ENCODE data around the gene DCAF11. TPM values are rescaled to one million over a fixed set of nuclear protein-coding genes. Genes with fewer than 3 reads are reported as not detected.

The DCAF11 gene
- polyA plus RNA-seq, 1 experiment, result 29.7 TPM

DNA sequence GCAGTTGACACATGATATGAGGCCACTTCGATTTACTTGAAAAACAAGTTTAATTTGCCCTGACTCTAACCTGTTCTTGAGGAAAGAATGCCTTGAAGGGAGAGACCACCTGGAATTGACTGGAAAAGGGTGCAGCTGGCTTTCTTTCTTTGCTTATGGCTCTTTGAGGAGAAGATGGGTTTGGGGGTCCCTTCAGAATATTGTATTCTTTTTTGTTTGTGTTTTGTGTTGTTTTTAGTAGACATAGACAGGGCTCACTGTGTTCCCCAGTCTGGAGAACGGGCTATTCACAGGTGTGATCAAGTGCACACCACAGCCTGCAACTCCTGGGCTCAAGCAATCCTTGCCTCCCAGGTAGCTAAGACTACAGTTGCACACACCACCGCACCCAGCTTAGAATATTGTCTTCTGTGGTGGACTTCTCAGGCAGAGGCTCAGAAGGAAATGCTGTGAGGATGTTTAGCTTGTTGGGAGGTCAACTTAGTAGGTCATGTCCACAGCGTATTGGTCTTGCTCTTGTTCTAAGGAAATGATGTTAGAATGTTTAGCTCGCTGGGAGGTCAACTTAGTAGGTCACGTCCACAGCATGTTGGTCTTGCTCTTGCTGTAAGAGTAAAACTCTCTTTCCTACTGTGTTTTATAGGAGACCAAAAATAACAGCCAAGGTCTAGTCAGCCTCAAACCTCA lies 1.7 kb downstream of the DCAF11 start:
- Histone ChIP-seq H3K27me3 (ENCODE audit: control insufficient read depth, insufficient read depth, low read length) (no peaks in the 10 kb centered on the region), H3K9me3 (ENCODE audit: control insufficient read depth, insufficient read depth, low read length) (no peaks in the 10 kb centered on the region), H3K27ac (ENCODE audit: low read depth, low read length) (no peak overlapping the region), H3K4me3 (ENCODE audit: low read depth, low read length) (no peak overlapping the region)
- ChIA-PET CTCF (interaction anchor here (1.2 to 1.4 kb wide), 2 partner anchors 45 to 180 kb away, joined by 3 to 5 read pairs; partner anchors contain the start of gene IRF9), POLR2A (no interaction called here)
- no peak for TF ChIP-seq CTCF (IDR thresholded peaks at IDR 0.05; ENCODE audit: low read depth, low read length)
- DNase-seq (ENCODE audit: low read depth, low spot score), result no peak

DNA sequence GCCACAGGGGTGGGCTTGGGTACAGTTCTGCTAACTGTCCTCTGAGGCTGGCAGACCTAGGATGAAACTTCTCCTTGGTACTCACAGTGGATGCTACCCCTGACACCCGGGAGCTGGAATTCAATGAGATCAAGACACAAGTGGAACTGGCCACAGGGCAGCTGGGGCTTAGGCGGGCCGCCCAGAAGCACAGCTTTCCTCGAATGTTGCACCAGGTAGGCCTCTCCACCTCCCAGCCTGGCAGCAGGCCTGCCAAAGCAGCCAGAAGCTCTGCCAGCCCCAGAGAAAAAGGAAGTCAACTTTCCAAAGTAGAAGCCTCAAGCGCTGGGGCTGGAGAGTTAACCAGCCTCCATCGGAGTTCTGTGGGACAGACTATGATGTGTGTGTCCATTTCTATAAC lies 2.6 kb downstream of the DCAF11 start:
- POLR2A ChIA-PET, result no interaction called here
- CTCF ChIA-PET, result interaction anchor here (2.0 kb wide), 1 partner anchor 9 kb away, joined by 9 read pairs; no protein-coding TSS in a partner anchor
- no peaks in the 10 kb centered on the region for H3K27me3 ChIP-seq (ENCODE audit: control insufficient read depth, insufficient read depth, low read length)
- H3K27ac ChIP-seq (ENCODE audit: low read depth, low read length), result no peak overlapping the region
- no peaks in the 10 kb centered on the region for H3K9me3 ChIP-seq (ENCODE audit: control insufficient read depth, insufficient read depth, low read length)
- TF ChIP-seq CTCF (IDR thresholded peaks at IDR 0.05; ENCODE audit: low read depth, low read length), result no peak
- no peak overlapping the region for H3K4me3 ChIP-seq (ENCODE audit: low read depth, low read length)
- no peak for DNase-seq (ENCODE audit: low read depth, low spot score)

GRCh38 chr14:24119691-24120090 lies 5.1 kb downstream of the DCAF11 start:
- POLR2A ChIA-PET, result no interaction called here

DNA sequence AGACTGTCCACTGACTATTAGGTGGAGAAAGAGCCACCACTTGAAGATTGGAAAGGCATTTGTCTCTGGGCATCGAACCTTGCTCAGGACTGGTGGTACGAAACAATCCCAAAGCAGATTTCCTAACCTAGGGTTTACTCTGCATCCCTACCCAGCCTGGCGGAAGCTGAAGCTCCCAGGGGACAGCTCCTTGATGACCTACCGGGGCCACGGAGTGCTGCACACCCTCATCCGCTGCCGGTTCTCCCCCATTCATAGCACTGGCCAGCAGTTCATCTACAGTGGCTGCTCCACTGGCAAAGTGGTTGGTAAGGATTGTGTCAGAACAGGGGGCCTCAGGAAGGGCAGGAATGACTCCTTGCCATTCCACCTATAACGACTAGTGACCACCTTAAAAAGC lies 6.6 kb downstream of the DCAF11 start:
- H3K27ac ChIP-seq (ENCODE audit: low read depth, low read length), result no peak overlapping the region
- TF ChIP-seq CTCF (IDR thresholded peaks at IDR 0.05; ENCODE audit: low read depth, low read length), result no peak
- CTCF ChIA-PET, result interaction anchor here (0.6 to 1.2 kb wide), 2 partner anchors 40 to 63 kb away, joined by 3 read pairs; partner anchors contain the start of gene IRF9
- no peaks in the 10 kb centered on the region for H3K9me3 ChIP-seq (ENCODE audit: control insufficient read depth, insufficient read depth, low read length)
- POLR2A ChIA-PET, result no interaction called here
- H3K27me3 ChIP-seq (ENCODE audit: control insufficient read depth, insufficient read depth, low read length), result no peaks in the 10 kb centered on the region
- H3K4me3 ChIP-seq (ENCODE audit: low read depth, low read length), result no peak overlapping the region
- DNase-seq (ENCODE audit: low read depth, low spot score), result no peak

More at GRCh38 chr14:24119691-24120090, 5.1 kb downstream of the DCAF11 start:
- no peak for TF ChIP-seq CTCF (IDR thresholded peaks at IDR 0.05; ENCODE audit: low read depth, low read length)
- DNase-seq (ENCODE audit: low read depth, low spot score), result no peak
- no peak overlapping the region for H3K4me3 ChIP-seq (ENCODE audit: low read depth, low read length)
- H3K9me3 ChIP-seq (ENCODE audit: control insufficient read depth, insufficient read depth, low read length), result no peaks in the 10 kb centered on the region
- CTCF ChIA-PET, result interaction anchor here (0.9 kb wide), 1 partner anchor 11 kb away, joined by 3 read pairs; no protein-coding TSS in a partner anchor
- H3K27me3 ChIP-seq (ENCODE audit: control insufficient read depth, insufficient read depth, low read length), result no peaks in the 10 kb centered on the region
- H3K27ac ChIP-seq (ENCODE audit: low read depth, low read length), result no peak overlapping the region

DNA sequence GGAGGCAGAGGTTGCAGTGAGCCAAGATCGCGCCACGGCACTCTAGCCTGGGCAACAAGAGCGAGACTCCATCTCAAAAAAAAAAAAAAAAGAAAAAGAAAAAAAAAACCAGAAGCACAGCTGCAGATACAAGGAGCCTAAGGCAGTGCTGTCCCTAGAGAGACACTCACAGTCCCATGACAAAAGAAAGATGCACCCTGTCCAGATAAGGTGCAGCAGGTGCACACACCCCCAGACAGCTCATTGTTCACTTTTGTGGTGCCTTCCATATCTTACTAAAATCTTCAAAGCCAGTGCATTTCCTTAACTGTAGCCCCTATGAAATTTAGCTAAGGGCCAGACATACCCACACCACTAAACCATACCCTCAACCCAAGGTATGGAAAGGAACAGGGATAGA lies 7.8 kb downstream of the DCAF11 start:
- CTCF ChIA-PET, result interaction anchor here (1.2 kb wide), 1 partner anchor 38 kb away, joined by 3 read pairs; the partner anchor contains the start of gene IRF9
- POLR2A ChIA-PET, result no interaction called here
- TF ChIP-seq CTCF (IDR thresholded peaks at IDR 0.05; ENCODE audit: low read depth, low read length), result no peak
- no peaks in the 10 kb centered on the region for H3K27me3 ChIP-seq (ENCODE audit: control insufficient read depth, insufficient read depth, low read length)
- H3K9me3 ChIP-seq (ENCODE audit: control insufficient read depth, insufficient read depth, low read length), result no peaks in the 10 kb centered on the region
- no peak for DNase-seq (ENCODE audit: low read depth, low spot score)
- H3K27ac ChIP-seq (ENCODE audit: low read depth, low read length), result no peak overlapping the region
- no peak overlapping the region for H3K4me3 ChIP-seq (ENCODE audit: low read depth, low read length)
